ENCODE results near the gene LATS1. TPM values are rescaled to one million over a fixed set of nuclear protein-coding genes. Genes with fewer than 3 reads are reported as not detected.
"Not testable (repeated sequence)": the region's sequence is repeated elsewhere in the genome, so short reads cannot be mapped to it uniquely, and the experiment has no call there.

Gene LATS1
- total RNA-seq, 6 donors from 2014 or later: 23.1 to 34.4 (median 29.9) TPM

DNA sequence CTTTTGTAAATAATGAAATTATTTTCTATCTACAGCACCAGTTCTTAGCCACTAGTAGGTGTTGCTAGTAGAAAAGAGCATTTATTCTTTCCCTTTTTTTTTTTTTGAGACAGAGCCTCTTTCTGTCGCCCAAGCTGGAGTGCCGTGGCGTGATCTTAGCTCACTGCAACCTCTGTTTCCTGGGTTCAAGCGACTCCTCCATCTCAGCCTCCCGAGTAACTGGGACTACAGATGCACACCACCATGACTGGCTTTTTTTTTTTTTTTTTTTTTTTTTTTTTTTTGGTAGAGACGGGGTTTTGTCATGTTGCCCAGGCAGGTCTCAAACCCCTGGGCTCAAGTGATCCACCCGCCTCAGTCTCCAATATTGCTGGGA, 38.3 kb upstream of the LATS1 start:
- TF ChIP-seq EP300 (IDR thresholded peaks at IDR 0.05): no peak
- TF ChIP-seq, protein P1, sequence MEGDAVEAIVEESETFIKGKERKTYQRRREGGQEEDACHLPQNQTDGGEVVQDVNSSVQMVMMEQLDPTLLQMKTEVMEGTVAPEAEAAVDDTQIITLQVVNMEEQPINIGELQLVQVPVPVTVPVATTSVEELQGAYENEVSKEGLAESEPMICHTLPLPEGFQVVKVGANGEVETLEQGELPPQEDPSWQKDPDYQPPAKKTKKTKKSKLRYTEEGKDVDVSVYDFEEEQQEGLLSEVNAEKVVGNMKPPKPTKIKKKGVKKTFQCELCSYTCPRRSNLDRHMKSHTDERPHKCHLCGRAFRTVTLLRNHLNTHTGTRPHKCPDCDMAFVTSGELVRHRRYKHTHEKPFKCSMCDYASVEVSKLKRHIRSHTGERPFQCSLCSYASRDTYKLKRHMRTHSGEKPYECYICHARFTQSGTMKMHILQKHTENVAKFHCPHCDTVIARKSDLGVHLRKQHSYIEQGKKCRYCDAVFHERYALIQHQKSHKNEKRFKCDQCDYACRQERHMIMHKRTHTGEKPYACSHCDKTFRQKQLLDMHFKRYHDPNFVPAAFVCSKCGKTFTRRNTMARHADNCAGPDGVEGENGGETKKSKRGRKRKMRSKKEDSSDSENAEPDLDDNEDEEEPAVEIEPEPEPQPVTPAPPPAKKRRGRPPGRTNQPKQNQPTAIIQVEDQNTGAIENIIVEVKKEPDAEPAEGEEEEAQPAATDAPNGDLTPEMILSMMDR (IDR thresholded peaks at IDR 0.05): no peak
- no peak for TF ChIP-seq POLR2A (IDR thresholded peaks at IDR 0.05)
- no peak for TF ChIP-seq POLR2AphosphoS5 (IDR thresholded peaks at IDR 0.05)
- H3K27ac ChIP-seq: no peak overlapping the region
- WGBS, 2 donors: 91 to 94% methylated on average over 7 of the region's 7 CpGs
- H3K9me3 ChIP-seq: no peaks in the 10 kb centered on the region
- no peaks in the 10 kb centered on the region for H3K27me3 ChIP-seq
- ATAC-seq (ENCODE audit: low FRiP score in 2 of 2) (no peak), DNase-seq (no peak)
- H3K4me3 ChIP-seq: no peak overlapping the region
- H3K36me3 ChIP-seq: peaks cover 0 to 16% (median 0%) of the 10 kb centered on the region in 4 donors
- peaks cover 16 to 38% (median 22%) of the 10 kb centered on the region in 4 donors for H3K4me1 ChIP-seq

DNA sequence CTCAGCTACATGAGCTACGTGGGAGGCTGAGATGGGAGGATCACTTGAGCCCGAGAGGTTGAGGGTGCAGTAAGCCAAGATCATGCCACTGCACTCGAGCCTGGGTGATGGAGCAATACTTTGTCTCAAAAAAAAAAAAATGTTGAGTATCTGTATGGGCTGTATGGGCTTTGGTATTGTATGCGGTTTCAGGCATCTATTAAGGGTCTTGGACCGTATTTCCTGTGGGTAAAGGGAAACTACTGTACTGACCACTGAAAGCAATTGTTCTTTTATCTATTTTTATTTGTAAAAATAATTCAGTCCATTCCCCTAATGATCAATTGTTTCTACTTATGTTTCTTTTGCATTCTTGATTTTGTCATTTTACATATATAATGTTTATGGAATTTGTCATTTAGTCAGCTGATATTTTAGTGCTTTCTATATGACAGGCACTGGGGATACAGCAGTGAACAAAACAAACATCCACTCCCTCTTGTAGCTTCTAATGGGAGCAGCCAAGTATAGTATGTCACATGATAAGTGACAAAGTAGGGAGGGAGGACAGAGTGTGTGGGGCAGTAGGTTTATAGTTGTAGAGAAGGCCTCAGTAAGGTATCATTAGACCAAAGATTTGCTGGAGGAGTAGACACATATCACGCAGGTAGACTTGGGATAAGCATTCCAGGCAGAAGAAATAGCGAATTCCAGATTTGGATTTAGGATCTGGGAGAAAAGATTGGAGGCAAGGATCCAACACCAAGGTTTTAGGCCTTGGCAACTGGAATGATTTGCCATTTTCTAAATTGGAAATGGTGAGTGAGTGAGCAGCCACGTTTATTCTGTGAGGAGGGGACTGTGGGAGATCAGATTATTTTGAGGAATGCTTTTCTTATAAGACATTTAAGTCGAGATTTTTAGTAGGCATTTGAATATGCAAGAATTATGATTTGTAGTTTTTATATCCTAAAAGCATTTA, 37.7 kb upstream of the LATS1 start:
- DNase-seq: no peak
- H3K4me1 ChIP-seq: peaks cover 23 to 44% (median 28%) of the 10 kb centered on the region in 4 donors
- H3K9me3 ChIP-seq: no peaks in the 10 kb centered on the region
- no peak for ATAC-seq (ENCODE audit: low FRiP score in 2 of 2)
- WGBS, 2 donors: 77 to 89% methylated on average over 9 of the region's 9 CpGs
- no peak overlapping the region for H3K4me3 ChIP-seq
- H3K36me3 ChIP-seq: peaks cover 0 to 14% (median 0%) of the 10 kb centered on the region in 4 donors
- no peak for TF ChIP-seq POLR2AphosphoS5 (IDR thresholded peaks at IDR 0.05)
- no peak for TF ChIP-seq POLR2A (IDR thresholded peaks at IDR 0.05)
- TF ChIP-seq, protein P1 (IDR thresholded peaks at IDR 0.05): no peak
- TF ChIP-seq EP300 (IDR thresholded peaks at IDR 0.05): no peak
- H3K27ac ChIP-seq: no peak overlapping the region
- H3K27me3 ChIP-seq: no peaks in the 10 kb centered on the region

DNA sequence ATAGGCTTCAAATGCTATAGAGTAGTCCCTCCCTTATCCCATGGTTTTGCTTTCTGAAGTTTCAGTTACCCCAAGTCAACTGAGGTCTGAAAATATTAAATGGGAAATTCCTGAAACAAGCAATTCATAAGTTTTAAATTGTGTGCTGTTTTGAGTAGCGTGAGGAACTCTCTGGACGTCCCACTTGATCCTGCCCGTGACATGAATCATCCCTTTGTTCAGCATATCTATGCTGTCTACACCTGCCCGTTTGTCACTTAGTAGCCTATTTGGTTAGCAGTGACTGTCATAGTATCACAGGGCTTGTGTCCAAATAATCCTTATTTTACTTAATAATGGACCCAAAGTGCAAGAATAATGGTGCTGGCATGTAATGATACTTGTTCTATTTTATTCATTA, 36.6 kb upstream of the LATS1 start:
- no peak for TF ChIP-seq POLR2A (IDR thresholded peaks at IDR 0.05)
- no peak for TF ChIP-seq EP300 (IDR thresholded peaks at IDR 0.05)
- no peak for TF ChIP-seq POLR2AphosphoS5 (IDR thresholded peaks at IDR 0.05)
- TF ChIP-seq, protein P1 (IDR thresholded peaks at IDR 0.05): no peak

DNA sequence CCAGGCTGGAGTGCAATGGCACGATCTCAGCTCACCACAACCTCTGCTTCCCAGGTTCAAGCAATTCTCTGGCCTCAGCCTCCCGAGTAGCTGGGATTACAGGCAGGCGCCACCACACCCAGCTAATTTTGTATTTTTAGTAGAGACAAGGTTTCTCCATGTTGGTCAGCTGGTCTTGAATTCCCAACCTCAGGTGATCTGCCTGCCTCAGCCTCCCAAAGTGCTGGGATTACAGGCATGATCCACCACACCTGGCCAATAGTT, 35.4 kb upstream of the LATS1 start:
- not testable (repeated sequence) for H3K27me3 ChIP-seq; H3K4me3 ChIP-seq; DNase-seq; ATAC-seq (ENCODE audit: low FRiP score in 2 of 2); H3K9me3 ChIP-seq; H3K36me3 ChIP-seq
- Histone ChIP-seq H3K4me1 (peaks cover 27 to 51% (median 34%) of the 10 kb centered on the region in 4 donors), H3K27ac (peak overlapping the region in 2 of 4 donors; percentile 32 to 53)
- WGBS, 2 donors: 63 to 77% methylated on average over 3 of the region's 3 CpGs

More for the DNA sequence above, 36.6 kb upstream of the LATS1 start:
- H3K4me1 ChIP-seq: peaks cover 25 to 51% (median 32%) of the 10 kb centered on the region in 4 donors
- ATAC-seq (ENCODE audit: low FRiP score in 2 of 2) (no peak), DNase-seq (no peak)
- no peak overlapping the region for H3K4me3 ChIP-seq
- H3K36me3 ChIP-seq: peaks cover 0 to 4% (median 0%) of the 10 kb centered on the region in 4 donors
- H3K27me3 ChIP-seq: no peaks in the 10 kb centered on the region
- WGBS, 2 donors: 84 to 90% methylated on average over 4 of the region's 4 CpGs
- no peaks in the 10 kb centered on the region for H3K9me3 ChIP-seq
- no peak overlapping the region for H3K27ac ChIP-seq

DNA sequence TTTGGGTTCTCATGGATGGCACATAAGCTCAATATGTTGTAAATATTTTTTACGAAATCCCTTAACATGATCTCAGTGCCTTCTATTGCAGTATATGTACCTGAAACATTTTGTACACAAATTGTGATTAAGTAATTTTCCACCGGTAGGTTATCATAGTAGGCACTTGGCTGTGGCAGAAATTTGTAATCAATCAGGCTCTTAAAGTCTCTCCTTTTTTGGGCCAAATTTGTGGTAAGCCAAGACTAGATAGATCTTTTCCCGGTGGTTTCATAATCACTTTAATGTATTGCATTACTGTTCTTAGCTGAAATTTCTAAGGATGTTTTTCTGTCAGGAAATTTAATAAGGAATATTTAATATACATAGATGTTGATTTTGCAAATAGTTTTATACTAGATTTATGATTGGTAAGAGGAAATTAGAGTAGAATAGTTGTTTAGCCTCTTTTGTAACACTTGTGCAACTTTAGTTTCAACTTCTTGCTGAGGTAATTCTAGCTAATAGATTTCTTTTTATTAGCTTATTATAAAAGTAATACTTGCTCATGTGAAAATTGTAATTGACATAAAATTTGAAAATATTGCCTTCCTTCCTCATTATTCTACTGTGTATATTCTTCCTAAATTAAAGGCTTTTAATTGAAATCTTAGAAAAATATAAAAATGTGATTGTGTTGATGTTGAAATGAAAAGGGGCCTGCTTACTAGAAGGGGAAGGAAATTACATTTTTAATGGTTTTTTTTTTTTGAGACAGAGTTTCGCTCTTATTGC, 34.9 kb upstream of the LATS1 start:
- ATAC-seq (ENCODE audit: low FRiP score in 2 of 2): no peak
- DNase-seq: no peak
- no peak overlapping the region for H3K4me3 ChIP-seq
- TF ChIP-seq POLR2AphosphoS5 (IDR thresholded peaks at IDR 0.05): no peak
- TF ChIP-seq EP300 (IDR thresholded peaks at IDR 0.05): no peak
- H3K36me3 ChIP-seq: peaks cover 0 to 4% (median 0%) of the 10 kb centered on the region in 4 donors
- WGBS, 2 donors: 61 to 64% methylated on average over 4 of the region's 4 CpGs
- peaks cover 27 to 51% (median 34%) of the 10 kb centered on the region in 4 donors for H3K4me1 ChIP-seq
- H3K9me3 ChIP-seq: no peaks in the 10 kb centered on the region
- H3K27ac ChIP-seq: peak overlapping the region in 2 of 4 donors; percentile 32 to 53
- no peaks in the 10 kb centered on the region for H3K27me3 ChIP-seq

DNA sequence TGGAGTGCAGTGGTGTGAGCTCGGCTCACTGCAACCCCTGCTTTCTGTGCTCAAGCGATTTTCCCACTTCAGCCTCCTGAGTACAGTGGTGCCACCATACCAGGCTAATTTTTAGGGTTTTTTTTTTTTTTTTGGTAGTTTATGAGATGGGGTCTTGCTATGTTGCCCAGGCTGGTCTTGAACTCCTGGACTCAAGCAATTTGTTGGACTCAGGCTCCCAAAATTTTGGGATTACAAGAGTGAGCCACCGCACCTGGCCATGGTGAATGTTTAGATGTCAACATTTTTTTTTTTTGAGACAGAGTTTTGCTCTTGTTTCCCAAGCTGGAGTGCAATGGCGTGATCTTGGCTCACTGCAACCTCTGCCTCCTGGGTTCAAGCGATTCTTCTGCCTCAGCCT, 34.0 kb upstream of the LATS1 start:
- H3K27me3 ChIP-seq; H3K9me3 ChIP-seq; H3K36me3 ChIP-seq; DNase-seq; ATAC-seq (ENCODE audit: low FRiP score in 2 of 2); H3K4me3 ChIP-seq: not testable (repeated sequence)
- Histone ChIP-seq H3K27ac (peak overlapping the region in 1 of 4 donors; percentile 2), H3K4me1 (peaks cover 27 to 53% (median 34%) of the 10 kb centered on the region in 4 donors)
- WGBS, 2 donors: 96 to 98% methylated on average over 5 of the region's 5 CpGs

Data from upper lobe of left lung (tissue), 6 donors.